NCI-H1930 (cell line): ENCODE measurements around the gene SLC27A2.
"Not testable (repeated sequence)": the region's sequence is repeated elsewhere in the genome, so short reads cannot be mapped to it uniquely, and the experiment has no call there.

Source experiments
- DNase-seq, 2 experiments: peaks; one replicate each; lab custom pipeline; 2025; lab: John Stamatoyannopoulos, UW

The SLC27A2 gene

GRCh38 chr15:50181969-50182218 lies at the start of gene SLC27A2:
TSS of gene SLC27A2 (plus strand) at chr15:50182196. CDS start at chr15:50182428, 232 bp downstream.
- peak; percentile 31 to 38 for DNase-seq

- not testable (repeated sequence) for DNase-seq
Observed at GRCh38 chr15:50132251-50132984, 49.6 kb upstream of the SLC27A2 start.

- DNase-seq: no peak
Observed at GRCh38 chr15:50134524-50135024, 47.4 kb upstream of the SLC27A2 start.

DNA sequence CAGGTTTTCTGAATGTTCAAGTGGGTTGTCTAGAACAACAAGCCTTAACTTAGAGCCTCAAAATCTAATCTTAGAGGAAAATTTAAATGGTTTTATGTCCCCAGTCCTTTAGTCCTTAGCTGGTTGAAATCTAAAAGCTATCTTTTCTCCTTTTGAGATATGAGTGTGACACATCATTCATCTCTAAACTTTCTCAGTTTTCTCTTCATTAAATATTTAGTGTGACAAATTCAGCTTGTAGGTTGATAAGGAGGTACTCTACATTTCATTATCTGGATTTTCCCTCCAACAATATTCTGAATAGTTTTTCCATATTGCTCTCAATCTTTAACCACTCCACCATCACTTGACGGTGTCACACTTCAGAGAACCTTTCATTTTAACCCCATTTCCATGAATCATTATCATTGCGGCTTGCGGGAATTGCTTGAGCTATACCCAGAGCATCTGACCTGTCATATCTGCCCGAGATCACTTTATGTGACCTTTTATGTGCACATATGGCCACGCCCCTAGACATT lies 46.9 kb upstream of the SLC27A2 start:
- no peak for DNase-seq

GRCh38 chr15:50137330-50137761 lies 44.6 kb upstream of the SLC27A2 start:
- DNase-seq: no peak

DNA sequence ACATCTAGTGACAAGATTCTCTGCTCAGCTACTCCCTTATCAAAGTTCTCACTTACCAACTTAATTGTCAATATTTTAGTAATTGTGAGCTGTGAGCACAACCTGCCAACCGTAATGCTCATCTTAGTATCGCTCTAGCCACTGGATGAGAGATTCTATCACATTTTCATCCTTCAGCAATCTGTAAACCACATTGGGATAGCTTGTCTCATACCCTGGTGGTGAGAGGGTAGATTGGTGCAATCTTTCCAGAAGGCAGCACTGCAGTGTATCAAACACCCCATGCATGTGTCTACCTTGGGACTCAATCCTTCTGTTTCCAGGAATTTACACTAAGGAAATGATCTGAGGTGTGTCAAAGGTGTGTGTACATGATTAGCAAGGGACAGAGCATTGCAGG lies 44.1 kb upstream of the SLC27A2 start:
- no peak for DNase-seq

DNA sequence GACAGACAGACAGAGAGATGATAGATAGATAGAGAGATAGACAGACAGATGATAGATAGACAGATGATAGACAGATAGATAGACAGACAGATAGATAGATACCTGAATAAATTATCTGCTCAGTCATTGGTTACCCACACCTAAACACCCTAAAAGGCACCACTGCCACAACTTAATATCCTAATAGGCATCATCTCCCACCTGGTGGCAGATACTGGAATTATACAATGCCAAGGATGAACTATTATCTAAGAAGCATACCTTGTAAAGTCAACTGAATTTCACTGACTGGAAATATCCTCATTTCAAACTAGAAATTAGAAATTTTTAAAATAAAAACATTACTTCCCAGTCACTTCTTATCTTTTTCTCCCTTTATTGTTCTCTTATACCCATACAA lies 43.6 kb upstream of the SLC27A2 start:
- DNase-seq: no peak

DNA sequence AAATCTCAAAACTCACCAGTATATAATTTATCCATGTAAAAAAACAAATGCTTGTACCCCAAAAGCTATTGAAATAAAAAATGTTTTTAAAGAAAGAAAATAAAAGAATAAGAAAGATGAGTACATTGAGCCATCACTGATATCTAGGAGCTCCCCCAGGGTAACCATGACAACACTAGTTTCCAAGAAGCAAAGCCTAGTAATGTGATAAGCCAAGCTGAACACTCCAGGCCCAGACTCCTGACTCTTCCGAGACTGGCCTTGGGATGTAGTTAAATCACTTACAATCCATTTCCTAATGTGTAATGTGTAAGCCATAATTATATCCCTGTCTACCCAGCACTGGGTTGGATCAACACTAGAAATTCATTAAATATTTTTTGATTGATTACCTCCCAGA lies 41.9 kb upstream of the SLC27A2 start:
- DNase-seq: no peak

DNA sequence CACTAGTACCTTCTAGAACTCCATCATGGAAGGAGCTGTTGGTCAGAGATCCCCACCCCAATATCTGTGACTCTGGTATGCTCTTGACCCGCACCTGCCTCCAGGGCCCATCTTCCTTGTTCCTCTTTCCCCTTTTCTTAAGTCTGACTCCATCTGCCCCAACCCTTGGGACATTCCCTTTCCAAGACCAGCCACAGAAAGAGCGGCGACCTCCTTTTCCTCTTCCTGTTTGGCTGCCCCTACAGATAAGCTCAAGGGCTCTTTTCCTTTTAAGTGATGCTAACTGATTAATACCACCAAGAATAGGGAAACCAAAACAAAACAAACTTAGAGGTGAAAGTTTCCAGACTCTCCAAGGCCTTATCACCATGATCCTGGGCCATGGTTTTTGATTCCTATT lies 41.0 kb upstream of the SLC27A2 start:
- DNase-seq: no peak

GRCh38 chr15:50141856-50142255 lies 40.1 kb upstream of the SLC27A2 start:
- DNase-seq: no peak

DNA sequence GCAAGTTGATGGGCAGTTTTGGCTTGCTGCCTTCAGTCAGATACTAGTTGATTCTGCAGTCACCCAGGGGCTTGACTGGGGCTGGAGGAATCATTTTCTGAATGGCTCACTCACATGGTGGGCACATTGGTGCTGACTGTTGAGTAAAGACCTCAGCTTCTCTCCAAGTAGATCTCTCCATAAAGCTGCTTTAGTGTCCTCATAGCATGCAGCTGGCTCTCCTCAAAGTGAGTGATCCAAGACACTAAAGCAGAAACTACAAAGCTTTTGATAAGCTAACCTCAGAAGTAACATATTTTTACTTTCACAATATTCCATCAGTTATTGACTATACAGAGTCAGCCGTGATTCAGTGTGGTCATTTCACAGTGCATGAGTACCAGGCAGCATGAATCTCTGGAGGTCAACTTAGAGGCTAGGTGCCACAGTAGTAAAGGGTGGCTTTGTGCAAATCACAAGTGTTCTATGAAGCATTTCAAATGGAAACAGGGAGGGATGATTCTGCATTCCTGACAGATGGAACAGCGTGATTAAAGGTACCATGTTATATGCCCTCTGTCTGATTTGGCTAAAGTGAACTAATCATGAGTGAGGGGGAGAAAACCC lies 38.6 kb upstream of the SLC27A2 start:
- no peak for DNase-seq

DNA sequence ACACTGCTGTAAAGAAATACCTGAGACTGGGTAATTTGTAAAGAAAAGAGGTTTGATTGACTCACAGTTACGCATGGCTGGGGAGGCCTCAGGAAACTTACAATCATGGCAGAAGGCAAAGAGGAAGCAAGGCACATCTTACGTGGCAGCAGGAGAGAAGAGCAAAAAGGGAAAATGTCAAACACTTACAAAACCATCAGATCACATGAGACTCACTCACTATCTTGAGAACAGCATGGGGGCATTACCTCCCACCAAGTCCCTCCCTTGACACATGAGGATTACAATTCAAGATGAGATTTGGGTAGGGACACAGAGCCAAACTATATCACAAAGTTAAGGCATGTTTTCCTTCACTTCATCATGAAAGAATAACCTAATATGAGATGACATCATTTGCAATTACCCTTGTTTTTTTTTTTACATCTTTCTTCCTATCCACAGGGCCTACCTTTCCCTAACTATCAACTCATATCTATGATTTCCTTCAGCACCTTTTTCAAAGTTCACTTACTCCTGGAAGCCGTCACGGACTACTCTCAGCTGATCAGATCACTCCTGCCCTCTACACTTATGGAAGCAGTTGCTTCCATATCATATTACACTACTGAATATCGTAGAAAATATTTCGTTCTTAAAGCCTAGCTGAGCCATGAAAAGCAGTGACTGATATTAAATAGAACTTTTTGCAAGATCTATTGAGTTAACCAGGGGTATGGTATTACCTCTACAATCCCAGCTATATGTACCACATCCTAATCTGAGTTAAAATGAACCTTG lies 37.5 kb upstream of the SLC27A2 start:
- no peak for DNase-seq

DNA sequence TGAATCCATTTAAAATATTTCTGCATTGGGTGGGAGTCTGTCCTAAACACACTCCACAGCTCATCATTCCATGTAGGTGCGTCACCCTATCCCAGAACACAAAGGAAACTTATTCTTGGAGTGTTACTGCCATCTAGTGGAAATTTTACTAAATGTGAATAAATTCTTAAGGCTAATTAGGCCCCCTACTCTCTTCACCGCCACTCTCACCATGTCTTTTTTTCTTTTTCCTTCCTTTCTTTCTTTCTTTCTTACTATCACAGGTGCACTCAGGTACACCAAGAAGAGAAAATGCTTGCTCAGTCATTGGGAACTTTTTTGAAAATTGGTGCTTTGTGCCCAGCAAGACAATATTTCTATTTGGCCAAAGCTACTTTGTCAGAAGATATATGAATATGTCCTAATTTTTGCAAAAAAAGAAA lies 36.5 kb upstream of the SLC27A2 start:
- DNase-seq: peak in 1 of 2 experiments; percentile 48

DNA sequence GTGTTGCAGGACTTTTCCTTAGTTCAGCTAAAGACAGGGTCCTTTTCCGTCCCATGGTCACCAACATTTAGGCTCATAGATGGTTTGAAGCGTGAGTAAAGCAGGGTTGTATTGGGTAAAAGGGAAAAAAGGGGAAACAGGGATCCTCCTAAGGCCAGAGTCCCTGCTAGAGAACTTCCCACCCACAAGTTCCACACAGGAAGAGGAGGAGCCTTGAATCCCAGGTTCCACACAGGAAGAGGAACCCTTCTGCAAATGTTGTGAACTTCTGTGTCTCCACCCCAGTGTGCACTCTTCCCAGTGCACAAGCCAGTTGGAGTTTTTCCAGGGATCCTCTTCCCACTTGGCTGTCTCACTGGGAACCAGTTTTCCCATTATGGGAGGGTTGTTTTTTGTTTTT lies 35.4 kb upstream of the SLC27A2 start:
- DNase-seq: no peak

- no peak for DNase-seq
Observed at GRCh38 chr15:50148362-50148963, 33.5 kb upstream of the SLC27A2 start.

- DNase-seq: no peak
Observed at GRCh38 chr15:50149090-50149489, 32.9 kb upstream of the SLC27A2 start.

- no peak for DNase-seq
Observed at GRCh38 chr15:50150349-50150748, 31.6 kb upstream of the SLC27A2 start.

GRCh38 chr15:50150851-50151250 lies 31.1 kb upstream of the SLC27A2 start:
- DNase-seq: no peak

- no peak for DNase-seq
Observed at GRCh38 chr15:50151476-50151875, 30.5 kb upstream of the SLC27A2 start.

GRCh38 chr15:50158236-50158635 lies 23.8 kb upstream of the SLC27A2 start:
- DNase-seq: not testable (repeated sequence)

DNA sequence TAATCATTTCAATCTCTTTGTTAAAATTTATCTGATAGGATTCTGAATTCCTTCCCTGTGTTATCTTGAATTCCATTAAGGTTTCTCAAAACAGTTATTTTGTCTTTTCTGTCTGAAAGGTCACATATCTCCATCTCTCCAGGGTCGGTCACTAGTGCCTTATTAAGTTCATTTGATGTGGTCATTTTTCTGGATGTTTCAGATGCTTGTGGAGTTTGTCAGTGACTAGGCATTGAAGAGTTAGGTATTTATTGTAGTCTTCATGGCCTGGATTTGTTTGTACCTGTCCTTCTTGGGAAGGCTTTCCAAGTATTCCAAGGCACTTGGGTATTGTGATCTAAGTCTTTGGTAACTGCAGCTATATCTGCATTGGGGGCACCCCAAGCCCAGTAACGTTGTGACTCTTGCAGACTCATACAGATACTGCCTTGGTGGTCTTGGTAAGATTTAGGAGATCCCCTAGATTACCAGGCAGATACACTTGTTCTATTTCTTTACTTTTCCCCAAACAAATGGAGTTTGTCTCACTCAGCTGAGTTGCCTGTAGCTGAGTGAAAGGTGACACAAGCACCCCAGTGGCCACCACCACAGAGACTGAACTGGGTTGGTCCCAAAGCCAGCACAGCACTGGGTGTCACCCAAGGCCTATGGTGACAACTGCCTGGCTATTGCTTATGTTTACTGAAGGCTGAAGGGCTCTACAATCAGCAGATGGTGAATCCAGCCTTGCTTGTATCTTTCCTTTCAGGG lies 18.9 kb upstream of the SLC27A2 start:
- no peak for DNase-seq
